Activated naive CD8-positive, alpha-beta T cell treated with anti-CD3 and anti-CD28 coated beads for 36 hours (primary cell): Measurements from ENCODE around the gene MLEC. TPM values are rescaled to one million over a fixed set of nuclear protein-coding genes. Genes with fewer than 3 reads are reported as not detected.
"Not testable (repeated sequence)": the region's sequence is repeated elsewhere in the genome, so short reads cannot be mapped to it uniquely, and the experiment has no call there.

Source experiments
- DNase-seq: peaks from one replicate; pipeline ENCODE4 v3.0.0; 2021
- H3K27ac Mint-ChIP-seq: one replicate; pipeline ENCODE4 v1.8.0; 2022; ENCODE audit warnings: mild to moderate bottlenecking, moderate library complexity, mixed read lengths
- H3K27me3 Mint-ChIP-seq: one replicate; pipeline ENCODE4 v1.8.0; 2022; ENCODE audit warnings: mild to moderate bottlenecking, mixed read lengths
- H3K36me3 Mint-ChIP-seq: one replicate; pipeline ENCODE4 v1.8.0; 2021; ENCODE audit warnings: mild to moderate bottlenecking, mixed read lengths
- H3K4me1 Mint-ChIP-seq: one replicate; pipeline ENCODE4 v1.8.0; 2021; ENCODE audit warnings: mixed read lengths
- H3K4me3 Mint-ChIP-seq: one replicate; pipeline ENCODE4 v1.8.0; 2022; ENCODE audit warnings: mild to moderate bottlenecking, moderate library complexity, mixed read lengths
- H3K9me3 Mint-ChIP-seq: one replicate; pipeline ENCODE4 v1.8.0; 2022; ENCODE audit warnings: mixed read lengths
- total RNA-seq, 2 experiments: library from RNA; stranded (reverse); gene quantifications; one replicate each; pipeline ENCODE4 v1.2.3, GENCODE V29; 2021

Gene MLEC
- total RNA-seq, 2 experiments from 2014 or later: 93.1 to 99.5 TPM

GRCh38 chr12:120720234-120720986 is 33.5 kb downstream of the MLEC start:
- H3K9me3 Mint-ChIP-seq: no peaks in the 10 kb centered on the region
- DNase-seq: no peak
- H3K4me1 Mint-ChIP-seq: peaks cover 16% of the 10 kb centered on the region
- H3K4me3 Mint-ChIP-seq: no peak overlapping the region
- no peak overlapping the region for H3K27ac Mint-ChIP-seq
- H3K27me3 Mint-ChIP-seq: no peaks in the 10 kb centered on the region
- peaks cover 25% of the 10 kb centered on the region for H3K36me3 Mint-ChIP-seq

- no peaks in the 10 kb centered on the region for H3K27me3 Mint-ChIP-seq
- DNase-seq: no peak
- peaks cover 20% of the 10 kb centered on the region for H3K4me1 Mint-ChIP-seq
- H3K36me3 Mint-ChIP-seq: peaks cover 24% of the 10 kb centered on the region
- H3K4me3 Mint-ChIP-seq: no peak overlapping the region
- H3K9me3 Mint-ChIP-seq: no peaks in the 10 kb centered on the region
- H3K27ac Mint-ChIP-seq: no peak overlapping the region
Observed at GRCh38 chr12:120720987-120721801, 34.2 kb downstream of the MLEC start.

GRCh38 chr12:120721866-120722265 is 34.9 kb downstream of the MLEC start:
- no peak overlapping the region for H3K4me3 Mint-ChIP-seq
- H3K4me1 Mint-ChIP-seq: peaks cover 26% of the 10 kb centered on the region
- H3K27me3 Mint-ChIP-seq: no peaks in the 10 kb centered on the region
- no peak for DNase-seq
- H3K36me3 Mint-ChIP-seq: peaks cover 18% of the 10 kb centered on the region
- no peaks in the 10 kb centered on the region for H3K9me3 Mint-ChIP-seq
- H3K27ac Mint-ChIP-seq: no peak overlapping the region

- Mint-ChIP-seq H3K9me3 (no peaks in the 10 kb centered on the region), H3K27ac (no peak overlapping the region), H3K36me3 (peaks cover 15% of the 10 kb centered on the region)
Observed at GRCh38 chr12:120722784-120723183, 35.8 kb downstream of the MLEC start.

GRCh38 chr12:120724720-120725119 is 37.8 kb downstream of the MLEC start:
- Mint-ChIP-seq H3K4me3 (peak overlapping the region; percentile 89), H3K9me3 (no peaks in the 10 kb centered on the region), H3K27me3 (no peaks in the 10 kb centered on the region), H3K4me1 (peaks cover 24% of the 10 kb centered on the region), H3K36me3 (peaks cover 18% of the 10 kb centered on the region), H3K27ac (no peak overlapping the region)
- DNase-seq: no peak

More at GRCh38 chr12:120722784-120723183, 35.8 kb downstream of the MLEC start:
- Mint-ChIP-seq H3K27me3 (no peaks in the 10 kb centered on the region), H3K4me3 (no peak overlapping the region), H3K4me1 (peaks cover 28% of the 10 kb centered on the region)
- no peak for DNase-seq

- no peaks in the 10 kb centered on the region for H3K27me3 Mint-ChIP-seq
- peaks cover 21% of the 10 kb centered on the region for H3K36me3 Mint-ChIP-seq
- H3K27ac Mint-ChIP-seq: no peak overlapping the region
- no peaks in the 10 kb centered on the region for H3K9me3 Mint-ChIP-seq
- H3K4me3 Mint-ChIP-seq: peak overlapping the region; percentile 89
- DNase-seq: no peak
- H3K4me1 Mint-ChIP-seq: peaks cover 24% of the 10 kb centered on the region
Observed at GRCh38 chr12:120725151-120725658, 38.3 kb downstream of the MLEC start.

- peak; percentile 94 for DNase-seq
- Mint-ChIP-seq H3K36me3 (peaks cover 22% of the 10 kb centered on the region), H3K27ac (peak within 1 kb of the TSS; percentile 77), H3K27me3 (no peaks in the 10 kb centered on the region), H3K4me3 (peak within 1 kb of the TSS; percentile 89), H3K9me3 (no peaks in the 10 kb centered on the region), H3K4me1 (peaks cover 24% of the 10 kb centered on the region)
Observed at GRCh38 chr12:120725659-120726509, 38.9 kb downstream of the MLEC start, which contains the start of gene ACADS. Gene ACADS (plus strand): TSS chr12:120725826. CDS start chr12:120725886, 60 bp downstream.

- H3K9me3 Mint-ChIP-seq: no peaks in the 10 kb centered on the region
- H3K27me3 Mint-ChIP-seq: no peaks in the 10 kb centered on the region
- peaks cover 18% of the 10 kb centered on the region for H3K36me3 Mint-ChIP-seq
- H3K4me1 Mint-ChIP-seq: peaks cover 24% of the 10 kb centered on the region
- H3K4me3 Mint-ChIP-seq: peak overlapping the region; percentile 89
- no peak for DNase-seq
- peak overlapping the region; percentile 77 for H3K27ac Mint-ChIP-seq
Observed at GRCh38 chr12:120726510-120726793, 39.5 kb downstream of the MLEC start.

- Mint-ChIP-seq H3K27ac (no peak overlapping the region), H3K36me3 (peaks cover 21% of the 10 kb centered on the region), H3K9me3 (no peaks in the 10 kb centered on the region), H3K27me3 (no peaks in the 10 kb centered on the region), H3K4me1 (peaks cover 24% of the 10 kb centered on the region), H3K4me3 (no peak overlapping the region)
- no peak for DNase-seq
Observed at GRCh38 chr12:120726961-120727360, 40.0 kb downstream of the MLEC start.

GRCh38 chr12:120732198-120732597 is 45.2 kb downstream of the MLEC start:
- H3K27ac Mint-ChIP-seq, DNase-seq, H3K4me1 Mint-ChIP-seq, H3K4me3 Mint-ChIP-seq, H3K27me3 Mint-ChIP-seq, H3K9me3 Mint-ChIP-seq: not testable (repeated sequence)
- H3K36me3 Mint-ChIP-seq: peaks cover 16% of the 10 kb centered on the region

GRCh38 chr12:120733574-120733973 is 46.6 kb downstream of the MLEC start:
- H3K27me3 Mint-ChIP-seq: no peaks in the 10 kb centered on the region
- H3K9me3 Mint-ChIP-seq: no peaks in the 10 kb centered on the region
- H3K4me3 Mint-ChIP-seq: no peak overlapping the region
- H3K36me3 Mint-ChIP-seq: peaks cover 13% of the 10 kb centered on the region
- H3K27ac Mint-ChIP-seq: no peak overlapping the region
- DNase-seq: no peak
- no peaks in the 10 kb centered on the region for H3K4me1 Mint-ChIP-seq

GRCh38 chr12:120734210-120734609 is 47.3 kb downstream of the MLEC start:
- Mint-ChIP-seq H3K4me3 (no peak overlapping the region), H3K27ac (no peak overlapping the region), H3K36me3 (peaks cover 13% of the 10 kb centered on the region), H3K4me1 (no peaks in the 10 kb centered on the region), H3K9me3 (no peaks in the 10 kb centered on the region), H3K27me3 (no peaks in the 10 kb centered on the region)
- no peak for DNase-seq

GRCh38 chr12:120735181-120735580 is 48.2 kb downstream of the MLEC start:
- Mint-ChIP-seq H3K4me3 (no peak overlapping the region), H3K36me3 (peaks cover 7% of the 10 kb centered on the region), H3K27ac (no peak overlapping the region)

GRCh38 chr12:120736404-120737331 is 49.7 kb downstream of the MLEC start:
- no peak overlapping the region for H3K27ac Mint-ChIP-seq
- peaks cover 2% of the 10 kb centered on the region for H3K36me3 Mint-ChIP-seq
- no peaks in the 10 kb centered on the region for H3K9me3 Mint-ChIP-seq
- H3K4me3 Mint-ChIP-seq: no peak overlapping the region
- no peaks in the 10 kb centered on the region for H3K4me1 Mint-ChIP-seq
- no peak for DNase-seq
- no peaks in the 10 kb centered on the region for H3K27me3 Mint-ChIP-seq

More at GRCh38 chr12:120735181-120735580, 48.2 kb downstream of the MLEC start:
- Mint-ChIP-seq H3K9me3 (no peaks in the 10 kb centered on the region), H3K27me3 (no peaks in the 10 kb centered on the region), H3K4me1 (no peaks in the 10 kb centered on the region)
- no peak for DNase-seq
